KOPT-K1 (cell line): Measurements from ENCODE around the gene LSR.
"Not testable (repeated sequence)": the region's sequence is repeated elsewhere in the genome, so short reads cannot be mapped to it uniquely, and the experiment has no call there.

Experiments
- H3K27ac ChIP-seq: fragments of 200-600 bp; sonication (generic); 2 replicates; pipeline ENCODE4 v1.5.1; 2016; ENCODE audit warnings: antibody characterized with exemption, mild to moderate bottlenecking, low read depth, low read length; ENCODE audit not compliant: poor library complexity, severe bottlenecking
- H3K36me3 ChIP-seq: fragments of 200-600 bp; sonication (generic); 2 replicates; pipeline ENCODE4 v1.5.1; 2017; ENCODE audit warnings: antibody characterized with exemption, mild to moderate bottlenecking, low read length, moderate library complexity; ENCODE audit not compliant: insufficient read depth
- H3K9me3 ChIP-seq: fragments of 200-600 bp; sonication (generic); 2 replicates; pipeline ENCODE4 v1.5.1; 2017; ENCODE audit warnings: antibody characterized with exemption, low read length, mild to moderate bottlenecking; ENCODE audit not compliant: insufficient read depth, poor library complexity, severe bottlenecking

Gene LSR

GRCh38 chr19:35278578-35279284 lies 29.9 kb downstream of the LSR start:
- Histone ChIP-seq H3K36me3 (peaks cover 60% of the 10 kb centered on the region), H3K9me3 (no peaks in the 10 kb centered on the region), H3K27ac (no peak overlapping the region)

GRCh38 chr19:35279374-35279773 lies 30.6 kb downstream of the LSR start:
- Histone ChIP-seq H3K36me3 (peaks cover 54% of the 10 kb centered on the region), H3K9me3 (no peaks in the 10 kb centered on the region), H3K27ac (no peak overlapping the region)

- Histone ChIP-seq H3K36me3 (peaks cover 46% of the 10 kb centered on the region), H3K27ac (no peak overlapping the region), H3K9me3 (no peaks in the 10 kb centered on the region)
Measured at GRCh38 chr19:35279985-35280821, 31.4 kb downstream of the LSR start.

- H3K27ac ChIP-seq, result no peak overlapping the region
- H3K36me3 ChIP-seq, result peaks cover 36% of the 10 kb centered on the region
- no peaks in the 10 kb centered on the region for H3K9me3 ChIP-seq
Measured at GRCh38 chr19:35281303-35281702, 32.5 kb downstream of the LSR start.

GRCh38 chr19:35284153-35285094 lies 35.6 kb downstream of the LSR start:
- no peaks in the 10 kb centered on the region for H3K9me3 ChIP-seq
- peaks cover 4% of the 10 kb centered on the region for H3K36me3 ChIP-seq
- no peak overlapping the region for H3K27ac ChIP-seq

GRCh38 chr19:35285095-35285449 lies 36.3 kb downstream of the LSR start:
- Histone ChIP-seq H3K36me3 (no peaks in the 10 kb centered on the region), H3K9me3 (no peaks in the 10 kb centered on the region), H3K27ac (no peak overlapping the region)

GRCh38 chr19:35285465-35285864 lies 36.7 kb downstream of the LSR start:
- not testable (repeated sequence) for H3K36me3 ChIP-seq, H3K27ac ChIP-seq, H3K9me3 ChIP-seq

GRCh38 chr19:35286101-35286500 lies 37.3 kb downstream of the LSR start:
- not testable (repeated sequence) for H3K9me3 ChIP-seq, H3K27ac ChIP-seq, H3K36me3 ChIP-seq

- H3K9me3 ChIP-seq, result no peaks in the 10 kb centered on the region
- no peak overlapping the region for H3K27ac ChIP-seq
- H3K36me3 ChIP-seq, result no peaks in the 10 kb centered on the region
Measured at GRCh38 chr19:35287713-35288112, 38.9 kb downstream of the LSR start.

GRCh38 chr19:35288331-35288730 lies 39.5 kb downstream of the LSR start:
- Histone ChIP-seq H3K27ac (no peak overlapping the region), H3K9me3 (no peaks in the 10 kb centered on the region), H3K36me3 (no peaks in the 10 kb centered on the region)

GRCh38 chr19:35288906-35289305 lies 40.1 kb downstream of the LSR start:
- H3K9me3 ChIP-seq, result no peaks in the 10 kb centered on the region
- no peaks in the 10 kb centered on the region for H3K36me3 ChIP-seq

GRCh38 chr19:35290381-35291127 lies 41.8 kb downstream of the LSR start:
- no peaks in the 10 kb centered on the region for H3K9me3 ChIP-seq
- no peaks in the 10 kb centered on the region for H3K36me3 ChIP-seq
- H3K27ac ChIP-seq, result no peak overlapping the region

More at GRCh38 chr19:35288906-35289305, 40.1 kb downstream of the LSR start:
- no peak overlapping the region for H3K27ac ChIP-seq

- no peaks in the 10 kb centered on the region for H3K36me3 ChIP-seq
- H3K27ac ChIP-seq, result no peak overlapping the region
- H3K9me3 ChIP-seq, result no peaks in the 10 kb centered on the region
Measured at GRCh38 chr19:35291259-35291658, 42.5 kb downstream of the LSR start.

- no peaks in the 10 kb centered on the region for H3K36me3 ChIP-seq
- no peak within 1 kb of the TSS for H3K27ac ChIP-seq
- no peaks in the 10 kb centered on the region for H3K9me3 ChIP-seq
Measured at GRCh38 chr19:35291916-35292315, 43.1 kb downstream of the LSR start, which contains the start of gene MAG. MAG (plus strand) TSS chr19:35292161; CDS start chr19:35295409, 3,248 bp downstream.
